DOHH2 (cell line): ENCODE data around the gene NAV2.

Source experiments
- H3F3A ChIP-seq: fragments of 200-600 bp; sonication (generic), shearing (Covaris generic); 2 replicates; pipeline ENCODE4 v1.6.0; 2016; ENCODE audit warnings: antibody characterized with exemption, mild to moderate bottlenecking; ENCODE audit not compliant: control insufficient read depth, insufficient read depth
- H3K27ac ChIP-seq: fragments of 200-600 bp; sonication (generic); 2 replicates; pipeline ENCODE4 v1.5.1; 2014; ENCODE audit warnings: low read depth, mild to moderate bottlenecking, low read length, moderate library complexity
- H3K27me3 ChIP-seq: fragments of 200-600 bp; sonication (generic); 2 replicates; pipeline ENCODE4 v1.6.1; 2014; ENCODE audit warnings: mild to moderate bottlenecking, low read length, mixed read lengths; ENCODE audit not compliant: control insufficient read depth
- H3K36me3 ChIP-seq: fragments of 200-600 bp; sonication (generic); 2 replicates; pipeline ENCODE4 v1.6.1; 2014; ENCODE audit warnings: mild to moderate bottlenecking, low read length, moderate library complexity, mixed read lengths; ENCODE audit not compliant: control insufficient read depth
- H3K4me1 ChIP-seq: fragments of 200-600 bp; sonication (generic); 2 replicates; pipeline ENCODE4 v1.6.1; 2014; ENCODE audit warnings: mild to moderate bottlenecking, low read length, mixed read lengths; ENCODE audit not compliant: control insufficient read depth
- H3K4me2 ChIP-seq: fragments of 200-600 bp; sonication (generic); 2 replicates; pipeline ENCODE4 v1.6.0; 2014; ENCODE audit warnings: mild to moderate bottlenecking, low read length, moderate library complexity
- H3K4me3 ChIP-seq: fragments of 200-600 bp; sonication (generic); 2 replicates; pipeline ENCODE4 v1.5.1; 2014; ENCODE audit warnings: mild to moderate bottlenecking, low read length, mixed read lengths
- H3K79me2 ChIP-seq: fragments of 200-600 bp; sonication (generic); 2 replicates; pipeline ENCODE4 v1.6.1; 2014; ENCODE audit warnings: mild to moderate bottlenecking, low read length, mixed read lengths; ENCODE audit not compliant: control insufficient read depth
- H3K9me2 ChIP-seq: fragments of 200-600 bp; sonication (generic); replicated peaks from 2 replicates; pipeline ENCODE4 v1.6.1; 2014; ENCODE audit warnings: mild to moderate bottlenecking, low read length, mixed read lengths; ENCODE audit not compliant: control insufficient read depth
- H3K9me3 ChIP-seq: fragments of 200-600 bp; sonication (generic); 2 replicates; pipeline ENCODE4 v1.6.1; 2014; ENCODE audit warnings: antibody characterized with exemption, low read length, mixed read lengths; ENCODE audit not compliant: control insufficient read depth, insufficient read depth
- H4K20me1 ChIP-seq: fragments of 200-600 bp; sonication (generic); 2 replicates; pipeline ENCODE4 v1.6.0; 2014; ENCODE audit warnings: low read depth, mild to moderate bottlenecking, antibody characterized with exemption, low read length, moderate library complexity; ENCODE audit not compliant: control insufficient read depth, insufficient read depth
- CTCF ChIP-seq: fragments of 200-600 bp; sonication (generic); IDR thresholded peaks from one replicate; pipeline ENCODE4 v1.5.1; 2014; ENCODE audit warnings: antibody characterized with exemption, mild to moderate bottlenecking, low read depth, low read length; ENCODE audit not compliant: poor library complexity, severe bottlenecking
- EZH2phosphoT487 ChIP-seq: fragments of 200-600 bp; sonication (generic); IDR thresholded peaks from 2 replicates; pipeline ENCODE4 v1.6.1; 2017; ENCODE audit warnings: borderline replicate concordance, mild to moderate bottlenecking, antibody characterized with exemption, low read length, moderate library complexity, mixed read lengths

NAV2 gene

GRCh38 chr11:19921976-19922688 is 209.5 kb downstream of the NAV2 start:
- Histone ChIP-seq H3K27ac (no peak overlapping the region), H4K20me1 (no peaks in the 10 kb centered on the region), H3K36me3 (no peaks in the 10 kb centered on the region), H3K4me3 (no peak overlapping the region), H3F3A (no peaks in the 10 kb centered on the region), H3K9me3 (no peaks in the 10 kb centered on the region), H3K4me1 (no peaks in the 10 kb centered on the region), H3K9me2 (no peaks in the 10 kb centered on the region), H3K4me2 (no peak overlapping the region), H3K79me2 (no peaks in the 10 kb centered on the region), H3K27me3 (peaks cover 3% of the 10 kb centered on the region; the same call in 1 of the 2 replicates)
- TF ChIP-seq EZH2phosphoT487 (no peak), CTCF (no peak)

GRCh38 chr11:19922689-19923035 is 210.0 kb downstream of the NAV2 start:
- no peaks in the 10 kb centered on the region for H4K20me1 ChIP-seq
- H3K9me3 ChIP-seq: no peaks in the 10 kb centered on the region
- no peak overlapping the region for H3K27ac ChIP-seq
- no peak for TF ChIP-seq EZH2phosphoT487
- TF ChIP-seq CTCF: no peak
- H3K9me2 ChIP-seq: no peaks in the 10 kb centered on the region
- H3F3A ChIP-seq: no peaks in the 10 kb centered on the region
- H3K4me2 ChIP-seq: no peak overlapping the region
- no peaks in the 10 kb centered on the region for H3K4me1 ChIP-seq
- no peak overlapping the region for H3K4me3 ChIP-seq
- H3K27me3 ChIP-seq: peaks cover 3% of the 10 kb centered on the region; the same call in 1 of the 2 replicates
- no peaks in the 10 kb centered on the region for H3K36me3 ChIP-seq
- no peaks in the 10 kb centered on the region for H3K79me2 ChIP-seq

GRCh38 chr11:19923626-19924025 is 211.0 kb downstream of the NAV2 start:
- Histone ChIP-seq H3K79me2 (no peaks in the 10 kb centered on the region), H3K4me3 (no peak overlapping the region), H3K9me3 (no peaks in the 10 kb centered on the region), H3F3A (no peaks in the 10 kb centered on the region), H3K4me1 (no peaks in the 10 kb centered on the region), H3K9me2 (no peaks in the 10 kb centered on the region), H3K27ac (no peak overlapping the region), H4K20me1 (no peaks in the 10 kb centered on the region), H3K27me3 (peaks cover 3% of the 10 kb centered on the region; the same call in 1 of the 2 replicates), H3K36me3 (no peaks in the 10 kb centered on the region), H3K4me2 (no peak overlapping the region)
- TF ChIP-seq CTCF (no peak), EZH2phosphoT487 (no peak)
